HG03139 (cell line): Measurements from ENCODE around the gene SMCO4.
A peak's percentile ranks its signal among the peaks of the same experiment; 100 is the strongest.

Source experiments
- ATAC-seq: cut with Tn5 transposase; IDR thresholded peaks from one replicate; pipeline ENCODE4 v1.9.1; 2021; ENCODE audit not compliant: unreplicated experiment

Gene SMCO4

GRCh38 chr11:93529707-93530467 is 13.3 kb downstream of the SMCO4 start:
- no peak for ATAC-seq

- ATAC-seq = no peak
Measured at GRCh38 chr11:93528757-93529645, 14.2 kb downstream of the SMCO4 start.

DNA sequence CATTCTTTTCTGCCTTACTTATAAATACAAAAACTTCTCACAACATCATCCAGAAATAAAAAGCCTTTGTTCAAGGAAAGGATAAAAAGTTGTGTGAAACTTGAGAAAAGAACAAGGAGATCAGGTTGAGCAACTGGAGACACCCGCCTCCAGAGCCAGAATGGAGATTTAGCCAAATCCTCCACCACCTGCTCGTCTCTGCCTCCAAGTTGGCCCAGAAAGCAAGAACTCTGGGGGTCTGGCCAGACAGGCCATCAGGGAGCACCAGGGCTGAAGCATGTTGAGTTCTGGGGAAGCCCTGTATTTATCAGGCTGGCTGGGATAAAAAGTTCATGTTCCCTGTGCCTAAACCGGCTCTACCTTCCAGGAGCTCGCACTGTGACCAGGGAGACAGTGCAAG is 14.9 kb downstream of the SMCO4 start:
- no peak for ATAC-seq

DNA sequence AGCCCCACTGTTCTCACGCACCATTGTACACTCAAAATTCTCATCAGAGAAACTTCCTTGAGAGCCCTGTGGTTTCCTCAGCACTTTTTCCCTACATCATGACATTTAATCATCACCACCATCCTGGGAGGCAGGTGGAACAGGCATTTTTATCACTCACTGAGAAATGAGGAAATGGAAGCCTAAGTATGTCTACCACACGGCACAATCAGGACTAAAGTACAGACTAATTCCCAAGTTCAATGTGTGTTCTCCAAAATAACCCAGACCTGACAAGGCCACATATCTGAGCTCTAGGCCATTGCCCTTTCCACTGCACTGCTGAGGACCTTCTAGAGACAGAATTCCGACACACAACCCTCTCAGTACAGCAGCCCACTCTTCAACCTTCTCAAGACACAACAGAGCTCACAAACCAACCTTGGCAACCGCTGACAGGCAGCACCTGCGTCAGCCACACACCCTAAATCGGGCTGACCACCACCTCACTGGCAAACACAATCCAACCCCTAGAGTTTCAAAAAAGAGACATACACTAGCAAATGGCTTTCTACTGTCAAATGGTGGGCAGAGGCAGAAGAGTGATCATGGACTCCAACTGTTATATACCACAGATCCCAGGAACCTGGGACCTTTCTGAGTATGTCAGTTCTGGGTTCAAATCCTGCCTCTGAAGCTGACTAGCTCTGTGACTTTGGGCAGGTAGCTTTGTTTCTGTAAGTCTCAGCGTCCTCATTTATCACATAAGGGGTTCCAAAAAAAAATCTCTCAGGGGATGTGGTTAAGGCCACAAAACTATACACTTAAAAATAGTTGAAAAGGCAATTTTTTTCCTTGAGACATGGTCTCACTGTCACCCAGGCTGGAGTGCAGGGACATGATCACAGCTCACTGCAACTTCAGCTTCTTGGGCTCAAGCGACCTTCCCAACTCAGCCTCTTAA is 16.3 kb downstream of the SMCO4 start:
- ATAC-seq = no peak

GRCh38 chr11:93526346-93526633 is 16.9 kb downstream of the SMCO4 start:
- ATAC-seq = no peak

DNA sequence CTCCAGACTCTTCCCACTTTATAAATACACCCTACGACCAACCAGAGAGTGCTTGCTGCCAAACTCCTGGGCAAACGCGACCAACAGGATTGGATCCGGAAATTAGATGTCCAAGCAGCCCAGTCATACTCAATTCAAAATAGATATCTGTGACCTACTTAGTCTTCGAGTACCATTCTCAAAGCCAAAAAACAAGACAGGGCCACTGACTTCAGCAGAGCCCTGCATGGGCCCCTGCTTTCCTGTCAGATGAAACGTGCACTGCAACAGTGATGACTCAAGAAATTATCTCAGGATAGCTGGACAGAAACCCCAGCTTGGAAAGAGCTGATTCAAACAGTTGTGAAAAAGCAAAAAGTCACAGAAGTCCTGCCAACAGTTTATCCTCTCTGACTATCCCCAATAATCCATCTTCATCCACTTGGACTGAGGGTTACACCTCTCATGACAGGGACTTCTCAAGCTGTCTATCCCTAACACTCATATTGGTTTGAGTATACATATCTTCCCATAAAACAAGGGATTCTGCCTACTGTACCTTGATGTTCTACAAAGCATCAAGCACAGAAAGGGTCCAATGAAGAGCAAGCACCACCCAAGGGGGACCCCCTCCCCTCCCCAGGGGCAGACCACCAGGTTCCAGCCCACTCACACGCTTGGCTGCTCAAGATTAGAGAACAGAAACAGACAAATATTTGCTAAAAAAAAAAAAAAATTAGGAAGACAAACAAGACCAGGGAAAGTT is 17.4 kb downstream of the SMCO4 start:
- ATAC-seq = no peak

DNA sequence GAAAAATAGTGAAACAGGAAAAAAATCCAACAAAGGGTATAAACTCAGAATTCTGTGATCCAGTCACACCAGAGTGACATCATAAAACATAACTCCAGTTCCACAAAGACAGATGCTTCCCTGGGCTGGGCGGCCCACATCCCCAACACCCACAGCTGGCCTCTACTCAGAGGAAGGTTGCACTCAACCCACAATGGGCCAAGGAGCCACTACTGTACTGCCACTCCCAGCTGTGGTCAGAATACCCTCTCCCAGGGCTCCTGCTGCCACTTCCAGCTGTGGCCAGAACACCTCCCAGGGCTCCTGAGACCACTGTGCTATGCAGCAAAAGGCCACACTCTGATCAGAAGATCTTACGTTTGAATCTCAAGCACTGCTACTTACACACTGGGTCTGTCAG is 18.3 kb downstream of the SMCO4 start:
- no peak for ATAC-seq

GRCh38 chr11:93524173-93524536 is 19.0 kb downstream of the SMCO4 start:
- peak; percentile 28 for ATAC-seq

GRCh38 chr11:93520726-93521509 is 22.3 kb downstream of the SMCO4 start:
- ATAC-seq = no peak

GRCh38 chr11:93519179-93519578 is 24.0 kb downstream of the SMCO4 start:
- ATAC-seq = no peak

GRCh38 chr11:93518081-93518480 is 25.1 kb downstream of the SMCO4 start:
- ATAC-seq = no peak

GRCh38 chr11:93517611-93518010 is 25.6 kb downstream of the SMCO4 start:
- no peak for ATAC-seq

GRCh38 chr11:93517041-93517440 is 26.1 kb downstream of the SMCO4 start:
- no peak for ATAC-seq

DNA sequence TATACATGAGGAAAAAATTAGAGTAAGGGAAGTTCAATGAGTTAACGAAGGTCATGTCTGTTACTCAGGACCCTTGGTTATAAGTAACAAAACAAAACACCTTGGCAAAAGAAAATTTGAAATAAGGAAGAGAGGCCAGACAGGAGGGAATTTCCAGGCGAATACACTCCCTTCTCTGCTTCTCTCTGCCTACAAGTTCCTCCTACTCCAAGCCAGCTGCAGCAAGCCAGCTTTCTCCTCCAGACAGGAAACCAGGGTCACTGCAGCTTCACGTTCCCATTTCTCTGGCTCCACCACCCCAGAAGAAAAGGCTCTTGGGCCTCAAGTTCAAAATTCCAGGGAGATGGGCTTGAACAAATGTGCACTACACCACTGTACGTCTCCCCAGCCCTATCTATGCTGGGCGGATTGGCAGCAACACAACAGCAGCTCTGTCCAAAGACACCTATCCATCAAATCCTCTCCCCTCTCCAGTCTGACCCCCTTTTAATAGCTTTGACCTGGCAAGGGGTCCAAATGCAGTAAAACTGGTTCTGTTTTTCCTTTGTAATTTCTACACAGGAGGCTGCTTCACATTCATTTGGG is 27.7 kb downstream of the SMCO4 start:
- no peak for ATAC-seq

GRCh38 chr11:93514712-93515111 is 28.5 kb downstream of the SMCO4 start:
- no peak for ATAC-seq

DNA sequence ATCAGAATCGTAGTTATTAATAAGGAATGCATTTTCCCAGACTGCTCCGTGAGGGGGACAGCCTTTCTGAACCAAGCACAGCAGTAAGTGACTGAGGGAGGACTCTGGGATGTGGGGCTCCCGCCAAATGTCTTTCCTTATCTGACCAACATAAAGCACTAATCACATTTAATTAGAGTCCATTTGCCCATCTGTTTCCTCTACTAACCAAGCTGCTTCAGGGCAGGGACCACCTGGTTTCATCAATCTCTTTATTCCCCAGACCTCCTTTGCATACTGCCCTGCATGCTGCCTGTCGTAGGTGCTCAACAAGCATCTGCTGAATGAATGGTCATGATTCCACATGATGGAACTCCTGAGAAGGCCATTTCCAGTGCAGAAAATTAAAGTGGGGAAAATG is 29.4 kb downstream of the SMCO4 start:
- no peak for ATAC-seq

DNA sequence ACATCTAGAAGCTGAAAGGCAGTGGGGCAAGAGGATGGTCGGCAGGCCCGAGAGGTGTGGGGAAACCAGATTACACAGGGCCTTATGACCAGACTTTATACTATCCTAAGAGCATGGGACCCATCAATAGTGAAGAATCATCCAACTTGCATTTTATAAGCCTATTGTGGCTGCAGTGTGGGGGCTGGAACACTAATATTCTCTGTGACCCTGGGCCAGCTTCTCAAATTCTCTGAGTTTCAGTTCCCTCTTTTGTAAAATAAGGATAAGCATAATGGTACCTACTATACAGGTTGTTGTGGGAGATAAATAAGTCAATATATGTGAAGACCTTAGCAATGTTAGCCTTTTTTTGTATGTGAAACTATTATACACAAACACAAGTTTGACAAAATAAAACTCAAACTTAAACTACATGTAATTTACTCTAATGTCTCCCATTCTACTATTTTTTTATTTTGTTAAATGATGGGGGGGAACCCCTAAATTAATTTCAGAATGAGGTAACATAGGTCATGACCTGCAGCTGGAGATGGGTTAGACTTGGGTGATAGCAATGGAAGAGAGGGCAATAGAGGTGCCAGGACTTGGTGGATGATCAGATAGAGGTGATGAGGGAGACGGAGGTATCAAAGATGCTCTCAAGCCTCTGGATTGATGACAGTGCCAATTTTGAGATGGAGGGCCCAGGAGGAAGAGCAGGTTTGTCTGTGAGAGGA is 30.1 kb downstream of the SMCO4 start:
- peak; percentile 67 for ATAC-seq

DNA sequence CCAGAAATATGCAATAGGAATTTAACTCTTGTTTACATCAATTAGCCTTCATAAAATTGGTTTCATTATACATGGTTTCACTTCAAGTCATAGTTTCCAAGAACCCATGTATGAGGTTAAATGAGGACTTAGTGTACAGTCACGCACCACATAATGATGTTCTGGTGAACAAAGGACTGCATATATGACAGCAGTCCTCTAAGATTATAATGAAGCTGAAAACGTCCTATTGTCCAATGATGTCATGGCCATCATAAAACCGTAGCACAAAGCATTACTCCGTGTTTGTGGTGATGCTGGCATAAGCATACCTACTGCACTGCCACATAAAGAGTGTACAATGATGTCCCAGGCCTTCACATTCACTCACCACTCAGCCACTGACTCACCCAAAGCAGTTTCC is 31.1 kb downstream of the SMCO4 start:
- ATAC-seq = peak; percentile 75
